Right renal pelvis (tissue), 4 donors: Measurements from ENCODE around the gene PLVAP. TPM values are rescaled to one million over a fixed set of nuclear protein-coding genes. Genes with fewer than 3 reads are reported as not detected.

Experiments
- DNase-seq, 4 donors: peaks; one replicate each; pipeline ENCODE4 v3.0.0-alpha.2; 2013; ENCODE audit warnings: low read depth in 4 of 4, low spot score in 3 of 4, missing footprints in 1 of 4
- polyA plus RNA-seq, 4 donors: library from polyadenylated mRNA; unstranded; fragments of 120-200 nt; gene quantifications; one replicate each; pipeline ENCODE4 v1.2.1, GENCODE V29; 2013; ENCODE audit not compliant: insufficient read length in 4 of 4

The PLVAP gene
- polyA plus RNA-seq, 4 donors, result 178 to 215 (median 198) TPM

- DNase-seq, result no peak
These were observed 72.0 kb downstream of the PLVAP start for GRCh38 chr19:17305216-17305516.

DNA sequence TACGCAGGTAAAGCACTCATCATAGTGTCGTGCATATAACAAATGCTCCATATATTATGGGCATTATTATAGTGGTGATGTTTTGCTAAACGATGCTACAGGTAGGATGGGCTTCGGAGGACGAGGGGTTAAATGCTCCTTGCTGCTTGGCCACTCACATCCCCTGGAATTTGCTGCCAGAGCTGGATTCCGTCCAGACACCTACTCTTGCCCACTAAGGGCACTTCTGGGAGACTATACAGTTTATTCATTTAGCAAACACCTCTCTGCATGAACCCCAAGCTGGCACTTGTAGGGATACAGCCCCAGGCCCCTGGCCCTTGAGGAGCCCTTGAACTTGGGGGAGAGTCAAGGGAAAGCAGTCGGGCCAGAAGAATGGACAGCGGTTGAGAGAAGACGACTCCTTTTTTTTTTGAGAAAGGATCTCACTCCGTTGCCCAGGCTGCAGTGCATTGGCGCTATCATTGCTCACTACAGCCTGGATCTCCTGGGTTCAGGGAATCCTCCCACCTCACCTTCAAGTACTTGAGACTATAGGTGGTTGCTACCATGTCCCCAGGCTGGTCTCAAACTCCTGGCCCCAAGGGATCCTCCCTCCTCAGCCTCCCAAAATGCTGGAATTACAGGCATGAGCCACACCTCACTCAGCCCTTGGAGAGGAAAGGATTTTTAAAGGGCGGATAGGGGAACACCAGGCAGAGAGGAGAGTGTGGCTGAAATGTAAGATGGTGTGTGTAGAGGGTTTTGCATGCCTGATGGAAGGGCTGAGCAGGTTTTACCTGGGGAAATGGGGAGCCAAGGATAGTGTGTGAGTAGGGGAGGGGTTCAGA lies 72.5 kb downstream of the PLVAP start:
- DNase-seq, result no peak

GRCh38 chr19:17303940-17304267 lies 73.2 kb downstream of the PLVAP start:
- DNase-seq, result no peak

DNA sequence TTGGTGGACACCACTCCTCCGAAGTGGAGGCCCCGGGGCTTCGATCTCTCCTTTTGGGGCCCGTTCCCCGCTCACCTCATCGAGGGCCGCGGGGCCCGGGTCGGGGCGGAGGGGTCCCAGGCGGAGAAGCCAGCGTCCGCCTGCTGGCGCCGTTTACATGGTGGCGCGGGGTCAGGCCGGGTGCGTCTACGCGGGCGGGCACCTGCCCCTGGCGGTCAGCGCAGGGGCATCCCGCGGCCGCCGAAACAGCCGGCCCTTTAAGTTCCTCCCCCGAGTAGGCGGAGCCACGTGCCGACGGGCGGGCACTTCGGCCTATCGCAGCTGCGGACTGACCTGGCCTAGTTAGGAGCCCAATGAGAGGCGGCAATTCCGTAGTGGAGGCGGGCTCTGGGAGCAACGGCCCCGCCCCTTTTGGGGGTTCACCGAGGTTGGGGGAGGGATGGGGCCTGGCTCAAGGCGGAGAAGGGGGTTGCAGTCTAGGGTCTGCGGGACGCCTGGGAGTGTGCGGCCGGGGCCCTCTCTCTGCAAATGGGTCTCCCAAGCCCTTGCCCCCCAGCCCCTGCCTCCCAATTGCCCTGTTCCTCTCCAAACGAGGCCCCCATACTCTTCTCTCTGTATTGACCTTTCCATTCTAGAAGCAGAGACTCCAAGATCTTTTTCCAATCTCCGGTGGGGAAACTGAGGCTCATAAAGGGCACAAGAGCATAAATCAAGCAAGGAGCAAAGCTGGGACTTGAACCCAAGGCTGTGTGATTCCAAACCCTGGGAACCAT lies 73.8 kb downstream of the PLVAP start, which contains the start of gene ABHD8:
ABHD8 (minus strand) TSS at position 259 of the 773 bp plus-strand sequence. CDS start 1,809 bp downstream, outside the sequence.
- DNase-seq, result peak; percentile 85 to 91 (median 88)

DNA sequence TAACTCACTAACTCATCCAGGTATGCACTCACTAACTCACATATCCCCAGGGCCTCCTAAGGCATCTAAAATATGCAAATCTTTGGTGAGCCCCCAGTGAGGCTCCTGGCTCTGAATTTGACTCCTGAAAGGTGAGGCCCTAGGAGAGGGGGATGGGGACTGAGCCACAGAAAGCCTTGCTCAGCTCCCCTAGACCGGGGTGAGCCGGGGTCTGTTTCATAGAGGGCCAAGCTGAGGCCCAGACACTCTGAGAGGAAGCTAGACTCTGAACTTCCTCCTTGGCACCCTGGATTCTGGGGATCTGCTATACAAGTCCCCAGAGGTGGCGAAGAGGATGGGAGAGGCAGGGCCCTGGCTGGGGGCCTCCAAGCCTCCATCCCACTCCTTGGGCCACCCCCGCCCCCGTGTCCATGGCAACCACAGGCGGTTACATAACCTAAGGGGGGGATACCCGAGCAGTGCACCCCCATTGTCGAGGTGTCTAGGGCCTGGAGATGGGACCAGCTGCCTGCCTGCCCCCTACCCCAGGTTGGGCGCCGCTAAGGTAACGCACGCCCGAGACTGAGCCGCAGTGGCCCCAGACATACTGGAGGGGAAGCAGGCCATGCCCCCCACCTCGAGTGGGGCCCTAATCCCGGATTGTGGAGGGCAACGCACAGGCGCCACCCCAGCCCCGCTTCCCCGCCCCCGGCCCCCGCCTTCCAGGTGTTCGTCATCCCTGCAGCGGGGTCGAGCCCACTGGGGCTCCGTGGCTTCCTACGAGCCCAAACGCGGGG lies 74.6 kb downstream of the PLVAP start:
- DNase-seq, result no peak

Other genes with a start within 250 kb of the PLVAP start
- gene USE1, start 162.0 kb downstream of the PLVAP start, polyA plus RNA-seq, result 10 to 100 TPM; 26.5 to 30.6 (median 29.7) TPM
- gene OCEL1, start 151.1 kb downstream of the PLVAP start, polyA plus RNA-seq, result 10 to 100 TPM; 19.5 to 27.8 (median 23.6) TPM
- gene NR2F6, start 131.4 kb downstream of the PLVAP start, polyA plus RNA-seq, result 10 to 100 TPM; 38.8 to 59.8 (median 40.6) TPM
- gene USHBP1, start 112.6 kb downstream of the PLVAP start, polyA plus RNA-seq, result 1 to 10 TPM; 5.6 to 7.3 (median 6.3) TPM
- 100 to 1,000 TPM in 2 of 4 donors, 10 to 100 TPM in 2; 93.4 to 109 (median 99.6) TPM for gene BABAM1, start 109.9 kb downstream of the PLVAP start, polyA plus RNA-seq
- under 1 TPM; 0.60 to 0.91 (median 0.83) TPM for gene ANKLE1, start 95.4 kb downstream of the PLVAP start, polyA plus RNA-seq
- gene ABHD8, start 73.9 kb downstream of the PLVAP start, polyA plus RNA-seq, result 10 to 100 TPM in 1 of 4 donors, 1 to 10 TPM in 3; 7.6 to 14.2 (median 8.3) TPM
- 10 to 100 TPM; 47.7 to 63.3 (median 51.3) TPM for gene MRPL34, start 71.5 kb downstream of the PLVAP start, polyA plus RNA-seq
- 10 to 100 TPM; 35.1 to 43.4 (median 36.9) TPM for gene DDA1, start 67.8 kb downstream of the PLVAP start, polyA plus RNA-seq
- 10 to 100 TPM in 3 of 4 donors, 1 to 10 TPM in 1; 9.2 to 14.1 (median 10.3) TPM for gene ANO8, start 42.5 kb downstream of the PLVAP start, polyA plus RNA-seq
- gene GTPBP3, start 39.8 kb downstream of the PLVAP start, polyA plus RNA-seq, result 10 to 100 TPM; 15.3 to 20.8 (median 18.7) TPM
- gene CCDC194, start 16.9 kb upstream of the PLVAP start, polyA plus RNA-seq, result 1 to 10 TPM in 3 of 4 donors, under 1 TPM in 1; 0.76 to 1.8 (median 1.5) TPM
- 100 to 1,000 TPM in 3 of 4 donors, 10 to 100 TPM in 1; 81.8 to 143 (median 122) TPM for gene BST2, start 28.3 kb upstream of the PLVAP start, polyA plus RNA-seq
- 10 to 100 TPM; 61.5 to 87.9 (median 62.8) TPM for gene MVB12A, start 42.7 kb upstream of the PLVAP start, polyA plus RNA-seq
- 1 to 10 TPM; 2.2 to 3.5 (median 2.8) TPM for gene TMEM221, start 71.3 kb upstream of the PLVAP start, polyA plus RNA-seq
- gene NXNL1, start 83.6 kb upstream of the PLVAP start, polyA plus RNA-seq, result under 1 TPM in 2 of 4 donors, not detected in 2; 0.12 to 0.29 TPM
- 10 to 100 TPM; 12.0 to 17.0 (median 13.3) TPM for gene SLC27A1, start 93.2 kb upstream of the PLVAP start, polyA plus RNA-seq
- 10 to 100 TPM; 56.4 to 92.0 (median 60.8) TPM for gene PGLS, start 134.3 kb upstream of the PLVAP start, polyA plus RNA-seq
- gene COLGALT1, start 178.3 kb upstream of the PLVAP start, polyA plus RNA-seq, result 10 to 100 TPM; 46.6 to 49.6 (median 48.2) TPM